ENCODE results near the gene PFKFB4.

DNA sequence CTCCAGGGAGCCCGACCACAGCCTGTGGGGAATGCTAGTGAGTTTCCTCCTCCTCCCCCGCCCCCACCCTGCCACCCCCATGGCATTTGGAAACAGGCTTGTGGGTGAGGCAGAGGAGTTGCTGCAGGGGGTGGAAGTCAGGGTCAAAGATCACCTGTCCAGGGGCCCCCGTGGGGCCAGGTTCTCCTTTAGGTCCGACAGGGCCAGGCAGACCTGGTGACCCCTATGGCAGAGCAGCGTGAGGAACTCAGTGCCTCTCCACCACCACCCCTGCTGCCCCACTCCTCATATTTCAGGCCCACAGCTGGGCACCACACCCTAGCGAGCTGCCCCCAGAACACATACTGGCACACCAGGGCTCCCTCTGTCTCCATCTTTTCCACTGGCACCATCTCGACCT lies 15.9 kb upstream of the PFKFB4 start:
- TF ChIP-seq YY1 (IDR thresholded peaks at IDR 0.05; ENCODE audit: extremely low read depth, insufficient replicate concordance, low read depth, low read length) = no peak
- TF ChIP-seq POLR2AphosphoS5 (IDR thresholded peaks at IDR 0.05; ENCODE audit: low read depth, low read length) = no peak
- TF ChIP-seq CEBPB (IDR thresholded peaks at IDR 0.05; ENCODE audit: low read depth) = no peak
- TF ChIP-seq, protein P1, sequence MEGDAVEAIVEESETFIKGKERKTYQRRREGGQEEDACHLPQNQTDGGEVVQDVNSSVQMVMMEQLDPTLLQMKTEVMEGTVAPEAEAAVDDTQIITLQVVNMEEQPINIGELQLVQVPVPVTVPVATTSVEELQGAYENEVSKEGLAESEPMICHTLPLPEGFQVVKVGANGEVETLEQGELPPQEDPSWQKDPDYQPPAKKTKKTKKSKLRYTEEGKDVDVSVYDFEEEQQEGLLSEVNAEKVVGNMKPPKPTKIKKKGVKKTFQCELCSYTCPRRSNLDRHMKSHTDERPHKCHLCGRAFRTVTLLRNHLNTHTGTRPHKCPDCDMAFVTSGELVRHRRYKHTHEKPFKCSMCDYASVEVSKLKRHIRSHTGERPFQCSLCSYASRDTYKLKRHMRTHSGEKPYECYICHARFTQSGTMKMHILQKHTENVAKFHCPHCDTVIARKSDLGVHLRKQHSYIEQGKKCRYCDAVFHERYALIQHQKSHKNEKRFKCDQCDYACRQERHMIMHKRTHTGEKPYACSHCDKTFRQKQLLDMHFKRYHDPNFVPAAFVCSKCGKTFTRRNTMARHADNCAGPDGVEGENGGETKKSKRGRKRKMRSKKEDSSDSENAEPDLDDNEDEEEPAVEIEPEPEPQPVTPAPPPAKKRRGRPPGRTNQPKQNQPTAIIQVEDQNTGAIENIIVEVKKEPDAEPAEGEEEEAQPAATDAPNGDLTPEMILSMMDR (IDR thresholded peaks at IDR 0.05 in 2 of 3, conservative IDR thresholded peaks at IDR 0.05 in 1 of 3; ENCODE audit: borderline replicate concordance in 1 of 3, insufficient read depth in 1 of 3, low read depth in 2 of 3, low read length in 2 of 3) = no peak
- TF ChIP-seq ZNF274 (IDR thresholded peaks at IDR 0.05; ENCODE audit: low read depth, low read length) = no peak
- TF ChIP-seq POLR2A (IDR thresholded peaks at IDR 0.05; ENCODE audit: borderline replicate concordance, extremely low read depth, insufficient read depth, insufficient read length) = no peak
- TF ChIP-seq JUND (IDR thresholded peaks at IDR 0.05) = no peak
- TF ChIP-seq SP1 (IDR thresholded peaks at IDR 0.05; ENCODE audit: low read depth) = no peak
- TF ChIP-seq EZH2 (IDR thresholded peaks at IDR 0.05) = no peak
